ENCODE measurements around the gene CDH22. TPM values are rescaled to one million over a fixed set of nuclear protein-coding genes. Genes with fewer than 3 reads are reported as not detected.

Gene CDH22
- total and polyA plus RNA-seq, 12 donors: 0.04 to 11.0 (median 0.64) TPM

GRCh38 chr20:46255440-46256104, 52.7 kb downstream of the CDH22 start:
- peak; percentile 71 to 78 for DNase-seq
- H3K4me1 ChIP-seq: peaks cover 0 to 7% (median 0%) of the 10 kb centered on the region in 9 donors
- peak; percentile 46 to 93 (median 82) for ATAC-seq
- peaks cover 8 to 75% (median 60%) of the 10 kb centered on the region in 7 donors for H3K27me3 ChIP-seq
- H3K36me3 ChIP-seq: no peaks in the 10 kb centered on the region
- H3K27ac ChIP-seq: no peak overlapping the region
- TF ChIP-seq CTCF (IDR thresholded peaks at IDR 0.05): no peak
- intact Hi-C loops (cut with DNase I): no loop called here
- no peaks in the 10 kb centered on the region for H3K9me3 ChIP-seq
- no peak overlapping the region for H3K4me3 ChIP-seq
- 47 to 48% methylated on average over 8 of the region's 8 CpGs for WGBS, 2 donors

GRCh38 chr20:46253391-46253790, 54.9 kb downstream of the CDH22 start:
- DNase-seq: no peak
- ATAC-seq: peak in 4 of 8 donors; percentile 23 to 62 (median 46)
- intact Hi-C loops (cut with DNase I): no loop called here
- Histone ChIP-seq H3K9me3 (no peaks in the 10 kb centered on the region), H3K27me3 (peaks cover 16 to 86% (median 68%) of the 10 kb centered on the region in 7 donors), H3K36me3 (no peaks in the 10 kb centered on the region), H3K4me3 (no peak overlapping the region), H3K27ac (no peak overlapping the region), H3K4me1 (peaks cover 0 to 7% (median 0%) of the 10 kb centered on the region in 9 donors)
- 6 to 7% methylated on average over 8 of the region's 8 CpGs for WGBS, 2 donors
- TF ChIP-seq CTCF (IDR thresholded peaks at IDR 0.05): peak in 5 of 9 donors; percentile 23 to 30 (median 26)

GRCh38 chr20:46252352-46253091, 55.8 kb downstream of the CDH22 start:
- H3K27ac ChIP-seq: no peak overlapping the region
- peaks cover 0 to 7% (median 0%) of the 10 kb centered on the region in 9 donors for H3K4me1 ChIP-seq
- no peak overlapping the region for H3K4me3 ChIP-seq
- DNase-seq (no peak), ATAC-seq (peak in 1 of 8 donors; percentile 27)
- H3K36me3 ChIP-seq: no peaks in the 10 kb centered on the region
- no peaks in the 10 kb centered on the region for H3K9me3 ChIP-seq
- H3K27me3 ChIP-seq: peaks cover 23 to 86% (median 71%) of the 10 kb centered on the region in 7 donors
- no peak for TF ChIP-seq CTCF (IDR thresholded peaks at IDR 0.05)
- WGBS, 2 donors: 72 to 78% methylated on average over 8 of the region's 8 CpGs
- intact Hi-C loops (cut with DNase I): no loop called here

GRCh38 chr20:46251211-46251673, 57.1 kb downstream of the CDH22 start:
- no peaks in the 10 kb centered on the region for H3K9me3 ChIP-seq
- H3K4me1 ChIP-seq: peaks cover 0 to 7% (median 0%) of the 10 kb centered on the region in 9 donors
- peaks cover 23 to 95% (median 80%) of the 10 kb centered on the region in 7 donors for H3K27me3 ChIP-seq
- DNase-seq (no peak), ATAC-seq (no peak)
- WGBS, 2 donors: 2% methylated on average over 43 to 56 of the region's 56 CpGs
- no peak for TF ChIP-seq CTCF (IDR thresholded peaks at IDR 0.05)
- no peak overlapping the region for H3K27ac ChIP-seq
- H3K36me3 ChIP-seq: no peaks in the 10 kb centered on the region
- intact Hi-C loops (cut with DNase I): no loop called here
- no peak overlapping the region for H3K4me3 ChIP-seq

All from heart right ventricle (tissue), 16 donors.